OCI-LY7 (cell line): Measurements from ENCODE around the gene TTC24. TPM values are rescaled to one million over a fixed set of nuclear protein-coding genes. Genes with fewer than 3 reads are reported as not detected.

Source experiments
- BruUV-seq: library from RNA; stranded (reverse); fragments of 400-500 nt; replicated peaks from 2 replicates; lab custom pipeline; 2021; lab: Mats Ljungman, UMichigan
- CTCF ChIA-PET: fragments of 300-600 bp; sonication (Branson Sonifier 250); formaldehyde crosslinking; loops from one replicate; lab custom pipeline; 2022; ENCODE audit warnings: antibody characterized with exemption; ENCODE audit not compliant: unreplicated experiment; lab: Charles Lee
- POLR2A ChIA-PET: fragments of 300-600 bp; sonication (Branson Sonifier 250); formaldehyde crosslinking; loops from one replicate; lab custom pipeline; 2022; ENCODE audit warnings: antibody characterized with exemption; lab: Charles Lee
- DNase-seq: peaks from one replicate; pipeline ENCODE4 v3.0.0-alpha.2; 2015; ENCODE audit warnings: low spot score
- H2AFZ ChIP-seq: fragments of 200-600 bp; sonication (generic), shearing (Covaris generic); 2 replicates; pipeline ENCODE4 v1.6.1; 2014; ENCODE audit warnings: mild to moderate bottlenecking, antibody characterized with exemption, low read length, moderate library complexity
- H3K27ac ChIP-seq: fragments of 200-600 bp; sonication (generic); 2 replicates; pipeline ENCODE4 v1.5.1; 2014; ENCODE audit warnings: mixed run types, low read depth, mild to moderate bottlenecking, moderate library complexity, low read length, inconsistent platforms; ENCODE audit not compliant: poor library complexity, severe bottlenecking
- H3K36me3 ChIP-seq: fragments of 200-600 bp; sonication (generic); 2 replicates; pipeline ENCODE4 v1.6.1; 2014; ENCODE audit warnings: mild to moderate bottlenecking, antibody characterized with exemption, low read length, moderate library complexity, mixed read lengths; ENCODE audit not compliant: insufficient read depth
- H3K4me1 ChIP-seq: fragments of 200-600 bp; sonication (generic); 2 replicates; pipeline ENCODE4 v1.5.1; 2014; ENCODE audit warnings: mild to moderate bottlenecking, low read length; ENCODE audit not compliant: insufficient read depth, poor library complexity, severe bottlenecking
- H3K4me2 ChIP-seq: fragments of 200-600 bp; sonication (generic); 2 replicates; pipeline ENCODE4 v1.6.1; 2014; ENCODE audit warnings: mild to moderate bottlenecking, low read length
- H3K4me3 ChIP-seq: fragments of 200-600 bp; sonication (generic); 2 replicates; pipeline ENCODE4 v1.5.1; 2014; ENCODE audit warnings: mild to moderate bottlenecking, low read depth, low read length; ENCODE audit not compliant: poor library complexity, severe bottlenecking
- H3K79me2 ChIP-seq: fragments of 200-600 bp; sonication (generic); 2 replicates; pipeline ENCODE4 v1.6.1; 2016; ENCODE audit warnings: low read depth, mild to moderate bottlenecking, low read length, moderate library complexity, mixed read lengths; ENCODE audit not compliant: insufficient read depth
- H3K9me2 ChIP-seq: fragments of 200-600 bp; sonication (generic); 2 replicates; pipeline ENCODE4 v1.6.1; 2016; ENCODE audit warnings: mild to moderate bottlenecking, low read length, mixed read lengths; ENCODE audit not compliant: insufficient read depth
- H3K9me3 ChIP-seq: fragments of 200-600 bp; sonication (generic); 2 replicates; pipeline ENCODE4 v1.6.1; 2014; ENCODE audit warnings: mild to moderate bottlenecking, mixed run types, low read length, mixed read lengths
- H4K20me1 ChIP-seq: fragments of 200-600 bp; sonication (generic); 2 replicates; pipeline ENCODE4 v1.6.1; 2014; ENCODE audit warnings: mild to moderate bottlenecking, antibody characterized with exemption, low read length, moderate library complexity, mixed read lengths; ENCODE audit not compliant: insufficient read depth
- CTCF ChIP-seq: fragments of 200-600 bp; sonication (generic); conservative IDR thresholded peaks from 2 replicates; pipeline ENCODE4 v1.5.1; 2014; ENCODE audit warnings: mild to moderate bottlenecking, antibody characterized with exemption, low read length, moderate library complexity, mixed read lengths
- EZH2phosphoT487 ChIP-seq: fragments of 200-600 bp; sonication (generic); IDR thresholded peaks from 2 replicates; pipeline ENCODE4 v1.6.1; 2018; ENCODE audit warnings: low read depth, borderline replicate concordance, mild to moderate bottlenecking, mixed run types, antibody characterized with exemption, low read length, moderate library complexity, mixed read lengths
- intact Hi-C: fragments of 100-400 bp; cut with micrococcal nuclease; formaldehyde crosslinking; loops from one replicate; pipeline ENCODE4 v1.10.0; 2022; ENCODE audit not compliant: unreplicated experiment
- total RNA-seq, 2 experiments: library from RNA; depleted of rRNA in 1 of 2; stranded (reverse); fragments of >200 nt in 1 of 2; shearing (Covaris generic) in 1 of 2; gene quantifications; 2 replicates each; pipeline ENCODE4 v1.2.3, GENCODE V29; 2014 to 2022

The TTC24 gene
- total RNA-seq, 2 experiments from 2014 or later, result 2.8 to 11.9 TPM

DNA sequence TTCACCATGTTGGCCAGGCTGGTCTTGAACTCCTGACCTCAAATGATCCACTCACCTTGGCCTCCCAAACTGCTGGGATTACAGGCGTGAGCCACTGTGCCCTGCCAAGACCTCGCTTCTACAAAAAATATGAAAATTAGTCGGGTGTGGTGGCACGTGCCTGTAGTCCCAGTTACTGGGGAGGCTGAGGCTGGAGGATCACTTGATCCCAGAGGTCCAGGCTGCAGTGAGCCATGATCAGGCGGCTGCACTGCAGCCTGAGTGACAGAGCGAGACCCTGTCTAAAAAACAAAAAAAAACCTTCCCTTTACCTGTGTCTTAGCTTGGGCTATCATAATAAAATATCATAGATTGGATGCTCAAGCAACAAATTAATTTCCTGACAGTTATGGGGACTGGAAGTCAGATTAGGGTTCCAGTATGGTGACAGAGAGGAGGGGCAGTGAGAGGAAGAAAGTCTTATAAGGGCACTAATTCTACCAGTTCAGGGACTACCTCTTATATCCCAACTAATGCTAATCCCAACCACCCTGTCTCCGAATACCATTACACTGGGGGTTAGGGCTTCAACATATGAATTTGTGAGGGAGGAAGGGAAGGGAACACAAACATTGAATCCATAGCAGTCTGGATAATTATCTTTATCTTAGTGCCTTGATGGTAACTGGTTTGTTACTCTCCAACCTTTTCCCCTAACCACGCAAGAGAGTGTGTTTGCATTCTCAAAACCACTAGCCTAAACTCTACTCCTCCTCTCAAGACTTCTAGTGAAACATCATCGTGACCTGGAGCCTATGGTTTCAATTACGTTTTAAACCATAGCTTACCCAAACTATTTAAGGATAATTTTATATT lies 11.0 kb downstream of the TTC24 start:
- intact Hi-C loops, result no loop called here
- no peak for DNase-seq
- Histone ChIP-seq H3K4me1 (peaks cover 27% of the 10 kb centered on the region), H2AFZ (peak overlapping the region; percentile 76; the same call in 1 of the 2 replicates), H3K9me2 (no peaks in the 10 kb centered on the region), H3K4me3 (peak overlapping the region; percentile 89), H3K9me3 (no peaks in the 10 kb centered on the region), H3K79me2 (no peaks in the 10 kb centered on the region), H3K27ac (peak overlapping the region; percentile 5), H3K4me2 (peak overlapping the region; percentile 82), H3K36me3 (peaks cover 32% of the 10 kb centered on the region), H4K20me1 (no peaks in the 10 kb centered on the region)
- ChIA-PET CTCF (interaction anchor here (0.7 to 1.1 kb wide), 5 partner anchors 8 to 88 kb away, joined by 3 to 6 read pairs (median 3); no protein-coding TSS in a partner anchor), POLR2A (interaction anchor here (0.7 to 2.5 kb wide), 9 partner anchors 11 to 132 kb away, joined by 3 to 27 read pairs (median 5); partner anchors contain the start of gene GPATCH4)
- no peak; the same call in 1 of the 2 replicates for TF ChIP-seq CTCF
- no peak for TF ChIP-seq EZH2phosphoT487
- no TSS peak for BruUV-seq

DNA sequence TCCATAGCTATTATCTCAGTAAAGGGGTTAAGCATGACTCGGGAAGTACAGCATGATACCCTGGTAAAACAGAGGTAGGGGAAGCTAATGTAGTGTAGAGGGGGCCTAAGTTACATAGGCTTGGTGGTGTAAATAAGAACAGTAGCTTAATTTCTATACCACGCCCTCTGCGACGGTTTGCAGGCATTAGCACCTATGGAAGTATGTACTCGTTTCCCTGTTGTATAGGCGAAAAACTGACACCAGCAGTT lies 11.6 kb downstream of the TTC24 start:
- CTCF ChIA-PET, result interaction anchor here (0.7 to 1.1 kb wide), 5 partner anchors 9 to 89 kb away, joined by 3 to 6 read pairs (median 3); no protein-coding TSS in a partner anchor
- Histone ChIP-seq H3K36me3 (peaks cover 37% of the 10 kb centered on the region), H3K4me3 (peak overlapping the region; percentile 89), H3K9me3 (no peaks in the 10 kb centered on the region), H4K20me1 (no peaks in the 10 kb centered on the region), H3K4me1 (peaks cover 27% of the 10 kb centered on the region), H3K9me2 (no peaks in the 10 kb centered on the region), H3K79me2 (no peaks in the 10 kb centered on the region), H2AFZ (peak overlapping the region; percentile 76; the same call in 1 of the 2 replicates), H3K27ac (peak overlapping the region; percentile 50), H3K4me2 (peak overlapping the region; percentile 82)
- POLR2A ChIA-PET, result interaction anchor here (0.7 to 2.5 kb wide), 10 partner anchors 10 to 133 kb away, joined by 3 to 27 read pairs (median 4); partner anchors contain the start of gene GPATCH4
- DNase-seq, result peak; percentile 38
- intact Hi-C loops, result no loop called here
- TF ChIP-seq EZH2phosphoT487, result no peak
- TF ChIP-seq CTCF, result no peak; the same call in 1 of the 2 replicates
- no TSS peak for BruUV-seq
